ENCODE measurements around the gene ZNF423. TPM values are rescaled to one million over a fixed set of nuclear protein-coding genes. Genes with fewer than 3 reads are reported as not detected.

Gene ZNF423
- total and polyA plus RNA-seq, 2 experiments from 2014 or later = 14.9 to 41.8 TPM

GRCh38 chr16:49552313-49552928 lies 303.5 kb downstream of the ZNF423 start (continued):
- TF ChIP-seq, protein P1, sequence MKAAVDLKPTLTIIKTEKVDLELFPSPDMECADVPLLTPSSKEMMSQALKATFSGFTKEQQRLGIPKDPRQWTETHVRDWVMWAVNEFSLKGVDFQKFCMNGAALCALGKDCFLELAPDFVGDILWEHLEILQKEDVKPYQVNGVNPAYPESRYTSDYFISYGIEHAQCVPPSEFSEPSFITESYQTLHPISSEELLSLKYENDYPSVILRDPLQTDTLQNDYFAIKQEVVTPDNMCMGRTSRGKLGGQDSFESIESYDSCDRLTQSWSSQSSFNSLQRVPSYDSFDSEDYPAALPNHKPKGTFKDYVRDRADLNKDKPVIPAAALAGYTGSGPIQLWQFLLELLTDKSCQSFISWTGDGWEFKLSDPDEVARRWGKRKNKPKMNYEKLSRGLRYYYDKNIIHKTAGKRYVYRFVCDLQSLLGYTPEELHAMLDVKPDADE (IDR thresholded peaks at IDR 0.05) = no peak
- TF ChIP-seq EZH2 (IDR thresholded peaks at IDR 0.05; ENCODE audit: low read depth, unreplicated experiment) = no peak
- TF ChIP-seq JUNB (IDR thresholded peaks at IDR 0.05; ENCODE audit: unreplicated experiment) = no peak

GRCh38 chr16:49550666-49551065 lies 305.2 kb downstream of the ZNF423 start:
- Histone ChIP-seq H3K36me3 (ENCODE audit: insufficient read depth) (no peaks in the 10 kb centered on the region), H3K4me2 (no peak overlapping the region), H3K4me1 (ENCODE audit: insufficient read depth) (peaks cover 9% of the 10 kb centered on the region; the same call in 1 of the 2 replicates), H3K4me3 (no peak overlapping the region), H3K9me2 (ENCODE audit: insufficient read depth) (no peaks in the 10 kb centered on the region), H3K79me2 (replicated peaks; ENCODE audit: insufficient read depth) (no peaks in the 10 kb centered on the region), H4K20me1 (replicated peaks; ENCODE audit: insufficient read depth) (no peaks in the 10 kb centered on the region; the same call in 1 of the 2 replicates), H2AFZ (no peak overlapping the region), H3K27me3 (ENCODE audit: insufficient read depth) (no peaks in the 10 kb centered on the region), H3K27ac (ENCODE audit: low read depth) (no peak overlapping the region), H3F3A (replicated peaks; ENCODE audit: low read depth) (no peaks in the 10 kb centered on the region)
- H3K27me3 Mint-ChIP-seq (ENCODE audit: insufficient read depth, low read depth, poor library complexity) = peaks cover 2% of the 10 kb centered on the region
- H3K4me1 Mint-ChIP-seq = peaks cover 37% of the 10 kb centered on the region
- no peak overlapping the region for H3K4me3 Mint-ChIP-seq
- DNase-seq (ENCODE audit: low spot score) (no peak), ATAC-seq (no peak)
- no peak overlapping the region for H3K27ac Mint-ChIP-seq
- no peaks in the 10 kb centered on the region for H3K36me3 Mint-ChIP-seq (ENCODE audit: low read depth)
- no peaks in the 10 kb centered on the region for H3K9me3 Mint-ChIP-seq
- no peak for TF ChIP-seq EZH2 (IDR thresholded peaks at IDR 0.05; ENCODE audit: low read depth, unreplicated experiment)
- TF ChIP-seq STAT1 (IDR thresholded peaks at IDR 0.05; ENCODE audit: unreplicated experiment) = no peak
- TF ChIP-seq POLR2AphosphoS5 (IDR thresholded peaks at IDR 0.05; ENCODE audit: low read depth) = no peak
- TF ChIP-seq JUNB (IDR thresholded peaks at IDR 0.05; ENCODE audit: unreplicated experiment) = no peak
- no peak for TF ChIP-seq ZNF114 (CRISPR knock-in tag; IDR thresholded peaks at IDR 0.05)
- no peak for TF ChIP-seq CREB1 (CRISPR knock-in tag; IDR thresholded peaks at IDR 0.05; ENCODE audit: low read depth)
- TF ChIP-seq, protein P1 (IDR thresholded peaks at IDR 0.05) = no peak
- TF ChIP-seq NANOG (IDR thresholded peaks at IDR 0.05; ENCODE audit: borderline replicate concordance) = no peak
- TF ChIP-seq ZNF331 (CRISPR knock-in tag; IDR thresholded peaks at IDR 0.05; ENCODE audit: low read depth) = no peak
- TF ChIP-seq CTCF (conservative IDR thresholded peaks at IDR 0.05; ENCODE audit: low read depth in 2 of 2) = no peak
- no peak for TF ChIP-seq EZH2phosphoT487 (IDR thresholded peaks at IDR 0.05; ENCODE audit: unreplicated experiment)
- TF ChIP-seq REST (IDR thresholded peaks at IDR 0.05; ENCODE audit: unreplicated experiment) = no peak
